HG03432 (cell line): Measurements from ENCODE around the gene PCBP2.
"Not testable (repeated sequence)": the region's sequence is repeated elsewhere in the genome, so short reads cannot be mapped to it uniquely, and the experiment has no call there.

Source experiments
- ATAC-seq: cut with Tn5 transposase; IDR thresholded peaks from one replicate; pipeline ENCODE4 v1.9.1; 2021; ENCODE audit warnings: mild to moderate bottlenecking, moderate library complexity; ENCODE audit not compliant: unreplicated experiment

Gene PCBP2

DNA sequence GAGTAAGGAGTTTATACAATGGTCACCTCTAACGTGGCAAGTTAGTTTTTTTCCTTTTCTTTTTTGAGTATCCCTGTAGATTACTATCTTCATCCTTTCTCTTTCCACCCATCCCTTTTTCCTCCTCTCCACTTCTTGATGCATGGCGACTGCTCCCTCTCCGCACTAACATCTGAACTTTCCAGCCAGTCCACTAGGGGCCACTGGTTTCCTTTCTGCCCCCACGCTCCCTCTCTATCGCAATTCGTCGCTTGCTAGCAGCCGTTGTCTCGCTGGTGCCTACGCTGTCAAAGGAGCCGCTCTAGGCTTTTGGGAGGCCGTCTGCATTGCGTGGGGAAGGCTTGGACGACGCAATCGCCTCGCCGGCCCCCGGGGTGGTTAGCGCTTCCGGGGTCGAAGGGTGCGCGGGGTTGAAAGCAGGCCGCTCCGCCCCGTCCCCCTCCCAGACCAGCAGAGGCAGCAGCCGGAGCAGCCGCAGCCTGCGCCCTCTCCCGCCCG lies at the start of gene PCBP2:
Gene PCBP2 (plus strand): TSS at position 442 of the 498 bp plus-strand sequence. CDS start 2,699 bp downstream, outside the sequence.
- peak; percentile 94 for ATAC-seq

DNA sequence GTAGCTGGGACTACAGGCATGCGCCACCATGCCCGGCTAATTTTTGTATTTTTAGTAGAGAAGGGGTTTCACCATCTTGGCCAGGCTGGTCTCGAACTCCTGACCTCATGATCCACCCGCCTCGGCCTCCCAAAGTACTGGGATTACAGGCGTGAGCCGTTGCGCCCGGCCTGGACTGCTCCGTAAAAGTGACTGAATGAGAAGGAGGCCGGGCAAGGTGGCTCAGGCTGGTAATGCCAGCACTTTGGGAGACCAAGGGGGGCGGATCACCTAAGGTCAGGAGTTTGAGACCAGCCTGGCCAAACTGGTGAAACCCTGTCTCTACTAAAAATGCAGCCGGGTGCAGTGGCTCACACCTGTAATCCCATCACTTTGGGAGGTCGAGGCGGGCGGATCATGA lies 49.6 kb upstream of the PCBP2 start:
- not testable (repeated sequence) for ATAC-seq

DNA sequence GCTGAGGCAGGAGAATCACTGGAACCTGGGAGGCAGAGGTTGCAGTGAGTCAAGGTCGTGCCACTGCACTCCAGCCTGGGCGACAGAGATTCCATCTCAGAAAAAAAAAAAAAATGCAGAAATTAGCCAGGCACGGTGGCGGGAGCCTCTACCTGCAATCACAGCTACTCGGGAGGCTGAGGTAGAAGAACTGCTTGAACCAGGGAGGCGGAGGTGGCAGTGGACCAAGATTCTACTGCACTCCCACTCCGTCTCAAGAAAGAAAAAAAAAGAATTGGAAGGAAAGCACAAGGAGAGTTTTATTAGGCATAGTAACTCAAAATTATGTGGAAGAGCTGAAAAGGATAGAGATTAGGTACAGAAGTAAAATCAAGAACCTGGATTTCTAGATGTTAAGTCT lies 49.0 kb upstream of the PCBP2 start:
- no peak for ATAC-seq

DNA sequence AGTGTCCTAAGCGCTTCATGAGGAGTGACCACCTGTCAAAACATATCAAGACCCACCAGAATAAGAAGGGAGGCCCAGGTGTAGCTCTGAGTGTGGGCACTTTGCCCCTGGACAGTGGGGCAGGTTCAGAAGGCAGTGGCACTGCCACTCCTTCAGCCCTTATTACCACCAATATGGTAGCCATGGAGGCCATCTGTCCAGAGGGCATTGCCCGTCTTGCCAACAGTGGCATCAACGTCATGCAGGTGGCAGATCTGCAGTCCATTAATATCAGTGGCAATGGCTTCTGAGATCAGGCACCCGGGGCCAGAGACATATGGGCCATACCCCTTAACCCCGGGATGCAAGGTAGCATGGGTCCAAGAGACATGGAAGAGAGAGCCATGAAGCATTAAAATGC lies 41.0 kb upstream of the PCBP2 start:
- no peak for ATAC-seq

DNA sequence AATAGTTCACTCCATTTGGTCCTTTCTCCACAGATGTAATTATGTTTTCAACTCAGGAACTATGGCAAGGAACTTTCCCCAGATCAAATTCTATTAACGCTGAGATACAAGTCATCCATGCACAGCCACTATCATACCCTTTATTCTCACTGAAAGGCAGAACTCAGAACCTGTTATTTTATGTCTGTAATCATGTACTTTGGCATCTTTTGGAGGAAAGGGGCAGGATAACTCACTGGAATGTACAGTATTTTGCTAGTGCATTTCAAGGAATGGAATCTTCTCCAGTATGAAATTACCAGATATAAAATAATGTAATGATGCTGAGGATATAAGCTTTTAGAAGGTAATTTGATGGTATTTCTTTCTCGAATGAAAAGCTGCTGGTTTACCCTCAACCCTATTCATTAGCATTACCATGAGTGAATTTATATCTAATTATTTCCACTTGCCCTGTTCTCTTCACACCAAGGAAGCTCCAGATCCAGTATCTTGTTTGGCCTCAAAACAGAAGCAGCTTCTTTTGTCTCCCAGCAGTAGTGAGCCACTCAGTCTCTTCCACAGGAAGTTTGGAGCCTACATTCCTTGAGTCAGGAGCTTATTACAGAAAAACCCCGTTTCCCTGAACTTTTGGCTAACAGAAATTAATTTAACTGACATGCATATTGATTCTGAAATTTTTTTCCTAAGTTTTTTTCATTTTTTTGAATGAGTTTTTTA lies 38.3 kb upstream of the PCBP2 start:
- no peak for ATAC-seq

DNA sequence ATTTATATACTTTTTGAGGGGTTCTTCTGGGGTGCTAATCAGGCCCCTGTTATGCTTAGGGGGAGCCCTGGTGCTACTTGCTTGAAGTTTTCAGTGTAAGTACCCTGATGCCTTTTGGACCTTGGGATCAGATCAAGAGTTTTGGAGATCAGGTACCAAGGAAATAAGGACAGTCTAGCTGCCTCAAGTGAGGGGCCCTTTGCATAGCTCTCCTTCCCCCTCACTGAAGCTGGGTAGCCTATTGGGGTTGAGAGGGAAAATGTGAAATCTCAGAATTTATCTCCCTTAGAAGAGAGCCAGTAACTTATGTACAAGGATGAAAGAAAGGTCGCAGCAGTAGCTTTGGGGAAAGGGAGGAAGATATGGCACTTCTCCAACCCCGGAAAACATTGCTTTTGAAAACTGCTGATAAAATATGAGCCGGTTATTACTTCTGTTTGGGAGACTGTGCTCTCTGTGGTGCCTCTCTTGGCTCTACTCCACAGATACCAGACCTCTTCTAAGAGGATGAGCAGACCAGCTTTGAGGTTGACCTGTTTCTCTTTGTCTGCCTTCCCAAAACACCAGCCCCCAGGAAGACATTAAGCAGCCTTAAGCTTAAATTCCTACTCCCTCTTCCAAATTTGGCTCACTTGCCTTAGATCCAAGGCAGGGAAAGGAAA lies 37.0 kb upstream of the PCBP2 start:
- ATAC-seq, result no peak

DNA sequence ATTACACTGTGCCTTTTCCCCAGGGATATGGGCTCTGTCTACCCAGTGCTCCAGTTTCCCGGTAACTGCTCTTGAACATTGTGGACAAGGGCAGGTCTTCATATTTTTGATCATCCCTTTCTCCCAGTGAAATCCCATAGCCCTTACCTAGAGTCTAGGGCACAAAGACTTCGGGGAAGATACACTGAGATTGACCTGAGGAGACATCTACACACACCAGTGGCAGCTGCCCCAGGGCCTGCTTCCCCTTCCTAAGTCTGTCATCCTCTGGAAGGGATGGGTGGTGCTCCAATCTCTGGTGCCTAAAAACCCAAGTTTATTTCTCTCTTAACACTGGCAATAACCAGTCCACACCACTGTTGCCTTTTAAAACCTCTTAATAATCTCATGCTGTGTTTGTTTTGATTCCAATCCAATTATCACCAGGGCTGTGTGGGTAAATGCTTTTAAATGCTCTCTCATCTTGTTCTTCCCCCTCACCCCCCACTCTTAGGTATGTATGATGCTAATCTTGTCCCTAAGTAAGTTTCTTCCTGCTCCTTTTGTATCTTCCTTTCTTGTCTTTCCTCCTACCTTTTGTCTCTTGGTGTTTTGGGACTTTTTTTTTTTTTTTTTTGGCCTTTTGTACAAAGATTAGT lies 36.0 kb upstream of the PCBP2 start:
- ATAC-seq, result not testable (repeated sequence)

DNA sequence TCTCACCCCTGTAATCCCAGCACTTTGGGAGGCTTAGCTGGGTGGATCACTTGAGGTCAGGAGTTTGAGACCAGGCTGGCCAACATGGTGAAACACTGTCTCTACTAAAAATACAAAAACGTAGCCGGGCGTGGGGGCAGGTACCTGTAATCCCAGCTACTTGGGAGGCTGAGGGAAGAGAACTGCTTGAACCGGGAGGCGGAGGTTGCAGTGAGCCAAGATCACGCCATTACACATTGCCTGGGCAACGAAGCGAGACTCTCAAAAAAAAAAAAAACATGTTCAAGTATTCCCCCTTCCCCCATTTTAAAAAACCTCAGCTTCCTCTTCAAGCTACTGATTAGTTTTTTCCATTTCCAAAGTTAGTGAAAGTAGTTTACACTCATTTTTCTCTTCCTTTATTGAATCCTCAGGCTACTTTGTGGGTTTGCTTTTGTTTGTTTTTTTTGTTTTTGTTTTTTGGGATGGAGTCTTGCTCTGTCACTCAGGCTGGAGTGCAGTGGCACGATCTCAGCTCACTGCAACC lies 34.5 kb upstream of the PCBP2 start:
- not testable (repeated sequence) for ATAC-seq

DNA sequence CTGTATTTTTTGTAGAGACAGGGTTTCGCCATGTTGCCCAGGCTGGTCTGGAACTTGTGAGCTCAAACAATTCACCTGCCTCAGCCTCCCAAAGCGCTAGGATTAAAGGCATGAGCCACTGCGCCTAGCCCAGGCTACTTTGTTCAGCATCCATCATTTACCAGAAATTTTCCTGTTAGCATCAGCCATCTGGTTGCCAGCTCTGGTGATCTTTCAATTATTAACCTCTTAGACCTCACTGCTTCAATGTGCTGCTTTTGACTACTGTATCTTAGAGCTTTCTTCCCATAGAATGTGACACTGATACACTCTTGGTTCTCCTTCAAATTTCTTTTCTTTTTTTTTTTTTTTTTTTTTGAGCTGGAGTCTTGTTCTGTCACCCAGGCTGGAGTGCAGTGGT lies 33.7 kb upstream of the PCBP2 start:
- ATAC-seq, result no peak

DNA sequence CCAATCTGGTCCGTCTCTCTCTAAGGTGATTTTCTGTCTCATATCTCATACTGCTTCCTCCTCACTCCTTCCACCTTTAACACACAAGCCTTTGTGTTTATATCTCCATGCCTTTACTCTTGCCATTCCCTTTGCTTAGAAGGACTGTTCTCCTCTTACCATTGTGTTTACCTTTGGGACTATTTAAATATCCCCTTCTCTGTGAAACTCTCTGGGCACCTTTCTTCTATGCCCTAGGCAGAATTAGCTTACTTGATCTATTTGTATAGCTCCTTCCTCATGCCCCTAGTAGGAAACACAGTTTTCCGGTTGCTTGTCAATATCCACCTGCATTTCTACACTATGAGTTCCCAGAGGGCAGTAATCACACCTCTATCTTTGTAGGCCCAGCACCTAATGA lies 32.1 kb upstream of the PCBP2 start:
- ATAC-seq, result no peak

DNA sequence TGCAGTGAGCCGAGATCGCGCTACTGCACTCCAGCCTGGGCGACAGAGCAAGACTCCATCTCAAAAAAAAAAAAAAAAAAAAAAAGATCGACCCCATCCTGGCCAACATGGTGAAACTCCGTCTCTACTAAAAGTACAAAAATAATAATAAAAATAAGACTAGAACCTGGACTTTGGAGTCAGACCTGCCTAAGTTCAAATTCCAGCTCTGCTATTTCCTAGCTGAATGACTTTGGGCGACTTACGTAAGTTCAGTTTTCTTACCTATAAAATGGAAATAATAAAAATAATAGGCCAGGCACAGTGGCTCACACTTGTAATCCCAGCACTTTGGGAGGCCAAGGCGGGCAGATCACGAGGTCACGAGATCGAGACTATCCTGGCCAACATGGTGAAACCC lies 29.7 kb upstream of the PCBP2 start:
- ATAC-seq, result not testable (repeated sequence)

DNA sequence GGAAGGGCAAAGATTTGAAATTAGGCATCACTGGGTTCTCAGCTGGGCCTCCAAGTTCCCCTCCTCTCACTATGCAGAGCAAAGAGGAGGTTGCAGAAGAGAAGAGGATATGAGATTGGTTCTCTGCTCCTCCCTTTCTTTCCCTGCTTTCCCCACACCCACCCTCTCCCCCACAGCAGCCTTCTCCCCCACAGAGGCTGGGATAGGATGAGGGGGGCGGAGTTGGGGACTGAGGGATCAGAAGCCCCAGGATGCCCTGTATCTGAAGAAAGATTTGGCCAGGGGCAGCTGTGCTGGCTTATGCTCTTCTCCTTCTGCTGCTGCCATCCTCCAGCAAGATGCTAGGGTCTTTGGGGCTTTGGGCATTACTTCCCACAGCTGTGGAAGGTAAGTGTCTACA lies 28.3 kb upstream of the PCBP2 start, which contains the start of gene AMHR2:
Gene AMHR2 (plus strand): TSS at position 259 of the 400 bp plus-strand sequence. CDS start 80 bp downstream, at position 339.
- ATAC-seq, result no peak

DNA sequence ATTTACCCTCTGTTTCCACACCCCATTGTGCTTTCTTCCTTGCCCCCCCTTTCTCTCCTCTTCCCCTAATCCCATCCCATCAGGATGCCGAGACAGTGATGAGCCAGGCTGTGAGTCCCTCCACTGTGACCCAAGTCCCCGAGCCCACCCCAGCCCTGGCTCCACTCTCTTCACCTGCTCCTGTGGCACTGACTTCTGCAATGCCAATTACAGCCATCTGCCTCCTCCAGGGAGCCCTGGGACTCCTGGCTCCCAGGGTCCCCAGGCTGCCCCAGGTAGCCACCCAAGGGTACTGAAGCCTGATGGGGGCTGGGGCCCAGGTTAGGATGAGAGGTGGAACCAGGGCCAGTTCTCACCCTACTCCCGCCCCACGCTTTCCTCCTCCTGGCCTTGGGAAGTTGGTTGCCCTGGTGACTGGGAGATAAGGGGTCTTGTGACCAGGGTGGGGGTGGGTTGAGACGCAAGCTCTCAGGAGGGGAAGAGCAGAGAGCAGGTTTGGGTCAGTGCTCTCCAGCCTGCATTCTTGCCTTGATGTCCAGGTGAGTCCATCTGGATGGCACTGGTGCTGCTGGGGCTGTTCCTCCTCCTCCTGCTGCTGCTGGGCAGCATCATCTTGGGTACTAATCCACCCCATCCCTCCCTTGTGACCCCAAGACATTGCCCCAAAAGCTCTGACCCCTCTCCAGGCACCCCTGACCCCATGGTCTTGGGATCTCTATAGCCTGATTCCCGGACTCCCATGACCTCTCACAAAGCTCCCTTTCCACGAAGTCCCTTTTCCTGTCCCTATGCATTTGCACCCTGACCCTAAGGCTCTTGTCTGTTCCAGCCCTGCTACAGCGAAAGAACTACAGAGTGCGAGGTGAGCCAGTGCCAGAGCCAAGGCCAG lies 27.0 kb upstream of the PCBP2 start:
- no peak for ATAC-seq

DNA sequence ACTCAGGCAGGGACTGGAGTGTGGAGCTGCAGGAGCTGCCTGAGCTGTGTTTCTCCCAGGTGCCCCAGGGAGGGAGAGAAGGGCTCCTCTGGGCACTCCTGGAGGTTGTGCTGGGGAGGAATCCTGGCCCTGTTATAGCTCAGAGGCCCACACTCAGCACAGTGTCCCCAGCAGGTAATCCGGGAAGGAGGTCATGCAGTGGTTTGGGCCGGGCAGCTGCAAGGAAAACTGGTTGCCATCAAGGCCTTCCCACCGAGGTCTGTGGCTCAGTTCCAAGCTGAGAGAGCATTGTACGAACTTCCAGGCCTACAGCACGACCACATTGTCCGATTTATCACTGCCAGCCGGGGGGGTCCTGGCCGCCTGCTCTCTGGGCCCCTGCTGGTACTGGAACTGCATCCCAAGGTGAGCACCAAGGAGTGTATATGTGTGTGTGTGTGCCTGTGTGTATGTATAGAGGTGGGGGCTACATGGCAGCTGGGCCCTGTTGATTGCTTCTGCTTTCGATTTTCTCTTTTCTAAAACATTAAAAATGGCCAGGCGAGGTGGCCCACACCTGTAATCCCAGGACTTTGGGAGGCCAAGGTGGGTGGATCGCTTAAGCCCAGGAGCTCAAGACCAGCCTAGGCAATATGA lies 26.3 kb upstream of the PCBP2 start:
- no peak for ATAC-seq

DNA sequence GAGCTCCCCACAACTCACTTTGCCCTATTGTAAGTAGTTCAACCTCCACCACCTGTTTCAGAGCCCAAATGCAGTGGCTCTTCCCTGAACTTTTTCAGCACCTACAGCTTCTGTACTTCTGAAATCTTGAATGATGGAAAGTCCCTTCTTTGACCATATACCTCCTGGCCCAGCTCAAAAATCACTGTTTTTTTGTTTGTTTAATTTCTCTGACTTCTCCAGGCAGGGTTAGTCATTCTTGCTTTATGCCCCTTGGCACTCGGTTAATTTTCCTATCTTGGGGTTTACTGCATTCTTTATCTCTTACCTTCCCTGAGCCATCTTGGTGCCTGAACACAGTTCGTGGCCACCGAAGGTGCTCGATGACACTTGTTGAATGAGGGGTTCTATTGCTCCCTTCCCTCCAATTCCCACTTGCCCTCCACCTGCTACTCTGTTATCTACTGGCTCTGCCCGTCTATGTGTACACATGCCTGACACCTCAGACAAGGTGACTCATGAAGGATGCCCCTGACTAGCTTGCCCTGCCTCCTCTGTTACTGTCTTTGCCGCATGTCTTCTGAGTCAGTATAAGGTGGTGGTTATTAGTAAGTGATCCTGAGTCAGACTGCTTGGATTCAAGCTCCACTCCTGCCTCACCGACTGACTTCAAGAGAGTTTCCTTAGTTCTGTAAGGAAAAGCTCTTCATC lies 23.9 kb upstream of the PCBP2 start:
- ATAC-seq, result no peak

DNA sequence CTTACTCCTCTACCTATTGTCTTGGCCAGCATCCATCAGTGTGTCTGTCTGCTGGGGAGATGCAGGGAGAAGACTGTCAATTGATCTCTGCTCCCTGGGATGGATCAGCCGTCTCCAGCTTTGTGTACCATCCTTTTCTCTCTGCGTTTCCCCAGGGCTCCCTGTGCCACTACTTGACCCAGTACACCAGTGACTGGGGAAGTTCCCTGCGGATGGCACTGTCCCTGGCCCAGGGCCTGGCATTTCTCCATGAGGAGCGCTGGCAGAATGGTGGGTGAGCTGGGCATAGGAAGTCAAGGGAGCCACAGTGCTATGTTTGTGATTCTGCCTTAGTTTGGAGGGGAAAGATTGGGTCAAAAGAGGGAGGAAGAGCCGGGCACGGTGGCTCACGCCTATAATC lies 23.2 kb upstream of the PCBP2 start:
- no peak for ATAC-seq

DNA sequence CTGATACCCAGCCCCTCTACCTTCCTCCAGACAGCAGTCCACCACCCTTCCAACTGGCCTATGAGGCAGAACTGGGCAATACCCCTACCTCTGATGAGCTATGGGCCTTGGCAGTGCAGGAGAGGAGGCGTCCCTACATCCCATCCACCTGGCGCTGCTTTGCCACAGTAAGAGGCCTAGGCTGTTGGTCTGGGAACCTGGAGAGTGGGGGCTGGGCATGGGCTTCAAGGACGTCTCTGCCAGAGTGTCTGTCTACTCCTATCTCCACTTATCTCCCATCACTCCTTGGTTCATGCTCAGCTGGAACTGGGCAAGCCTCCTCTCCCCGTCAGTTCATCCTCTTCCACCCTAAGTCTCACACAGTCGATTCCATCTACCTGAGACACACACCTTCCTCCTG lies 21.8 kb upstream of the PCBP2 start:
- no peak for ATAC-seq

DNA sequence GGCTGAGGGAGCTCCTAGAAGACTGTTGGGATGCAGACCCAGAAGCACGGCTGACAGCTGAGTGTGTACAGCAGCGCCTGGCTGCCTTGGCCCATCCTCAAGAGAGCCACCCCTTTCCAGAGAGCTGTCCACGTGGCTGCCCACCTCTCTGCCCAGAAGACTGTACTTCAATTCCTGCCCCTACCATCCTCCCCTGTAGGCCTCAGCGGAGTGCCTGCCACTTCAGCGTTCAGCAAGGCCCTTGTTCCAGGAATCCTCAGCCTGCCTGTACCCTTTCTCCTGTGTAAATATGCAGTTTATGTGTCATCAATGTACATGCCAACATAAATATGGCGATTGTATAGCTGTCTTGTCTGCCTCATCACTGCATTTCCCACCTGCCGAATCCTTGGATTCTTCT lies 20.7 kb upstream of the PCBP2 start:
- no peak for ATAC-seq

DNA sequence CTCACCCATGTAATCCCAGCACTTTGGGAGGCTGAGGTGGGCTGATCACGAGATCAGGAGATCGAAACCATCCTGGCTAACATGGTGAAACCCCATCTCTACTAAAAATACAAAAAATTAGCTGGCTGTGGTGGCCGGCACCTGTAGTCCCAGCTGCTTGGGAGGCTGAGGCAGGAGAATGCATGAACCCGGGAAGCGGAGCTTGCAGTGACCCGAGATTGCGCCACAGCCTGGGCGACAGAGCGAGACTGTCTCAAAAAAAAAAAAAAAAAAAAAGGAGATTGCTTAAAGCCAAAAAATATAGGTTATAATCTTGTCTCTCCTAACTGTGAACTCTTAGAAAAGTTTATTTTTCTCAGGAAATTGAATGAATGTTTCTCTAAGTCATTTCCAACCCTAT lies 16.6 kb upstream of the PCBP2 start:
- not testable (repeated sequence) for ATAC-seq
